HG03064 (cell line): ENCODE data around the gene WDR1.

ENCODE experiments used
- ATAC-seq: cut with Tn5 transposase; IDR thresholded peaks from one replicate; pipeline ENCODE4 v1.9.1; 2021; ENCODE audit warnings: low read depth; ENCODE audit not compliant: unreplicated experiment

WDR1 gene

GRCh38 chr4:10074767-10075105 is 41.9 kb downstream of the WDR1 start:
- no peak for ATAC-seq

DNA sequence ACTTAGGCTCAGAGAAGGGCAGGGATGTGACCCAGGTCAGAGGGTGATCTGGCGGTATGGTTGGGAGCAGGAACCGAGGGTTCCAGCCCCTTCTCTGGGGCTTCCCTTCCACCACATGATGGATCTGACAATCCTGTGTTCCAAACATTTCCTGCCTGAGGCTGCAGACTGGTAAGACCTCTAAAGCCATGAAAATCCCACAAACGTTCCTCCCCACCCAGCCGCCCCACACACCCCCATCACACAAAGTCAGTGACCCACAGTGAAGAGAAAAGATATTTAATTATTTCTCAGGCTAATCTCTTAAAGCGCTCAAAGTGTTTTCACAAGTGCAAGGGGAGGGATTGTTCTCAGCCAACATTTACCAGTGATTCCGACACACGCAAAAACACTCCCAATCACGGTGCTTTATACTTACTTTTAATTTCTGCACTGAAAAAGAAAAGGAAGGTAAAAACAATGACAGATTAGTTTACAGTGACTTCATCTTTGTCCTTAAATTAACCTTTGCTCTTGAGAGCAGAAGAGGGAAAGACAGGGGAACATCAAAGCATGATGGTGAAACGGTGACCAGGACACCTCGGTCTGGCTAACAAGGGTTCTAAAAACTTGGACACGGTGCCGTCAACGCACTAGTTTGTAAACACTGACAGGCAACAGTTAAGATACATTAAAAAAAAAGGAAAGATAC is 42.4 kb downstream of the WDR1 start:
- no peak for ATAC-seq

GRCh38 chr4:10072420-10073017 is 44.1 kb downstream of the WDR1 start:
- no peak for ATAC-seq

DNA sequence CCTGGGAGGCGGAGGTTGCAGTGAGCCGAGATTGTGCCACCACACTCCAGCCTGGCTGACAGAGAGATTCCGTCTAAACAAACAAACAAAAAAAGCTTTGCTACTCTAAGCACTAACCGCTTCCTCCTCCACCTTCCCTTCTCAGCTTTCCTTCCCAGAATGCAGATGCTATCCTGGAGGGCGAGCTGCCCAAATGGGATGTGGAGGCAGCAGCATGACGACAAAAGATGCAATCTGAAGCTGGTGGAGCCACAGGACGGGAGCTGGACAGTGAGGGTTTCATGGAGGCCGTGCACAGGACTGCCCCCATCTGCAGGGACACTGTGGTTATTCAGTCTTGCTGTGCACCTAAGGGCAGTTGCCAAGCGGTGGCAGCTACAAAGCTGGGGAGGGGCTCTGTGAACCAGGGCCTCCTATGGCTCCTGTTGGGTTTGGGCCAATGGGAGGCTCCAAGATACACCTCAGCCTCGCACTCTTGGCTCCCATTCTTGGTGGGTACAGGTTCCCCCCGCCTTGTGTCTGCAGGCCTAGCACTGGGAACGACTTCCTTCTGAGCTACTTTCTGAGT is 47.4 kb downstream of the WDR1 start:
- ATAC-seq: no peak

GRCh38 chr4:10066670-10067651 is 49.6 kb downstream of the WDR1 start:
- no peak for ATAC-seq

DNA sequence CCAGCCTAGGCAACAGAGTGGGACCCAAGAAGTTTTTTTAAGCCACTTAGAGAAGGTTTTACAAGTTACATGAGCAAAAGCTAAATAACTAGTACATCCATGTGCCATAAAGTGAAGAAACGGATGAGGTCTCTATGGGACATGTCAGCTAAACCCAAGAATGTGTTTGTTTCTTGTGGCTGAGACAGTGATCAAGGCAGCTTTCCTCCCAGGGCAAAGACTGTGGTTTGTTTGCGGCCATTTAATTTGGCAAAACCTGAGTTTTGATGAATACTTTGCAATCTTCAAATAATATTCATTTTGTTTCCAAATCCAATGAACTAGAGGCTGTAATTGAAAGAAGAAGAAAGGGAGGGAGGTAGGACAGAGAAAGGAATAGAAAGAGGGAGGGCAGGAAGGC is 50.4 kb downstream of the WDR1 start:
- ATAC-seq: no peak

- ATAC-seq: no peak
These were observed 52.9 kb downstream of the WDR1 start for GRCh38 chr4:10063544-10064300.

DNA sequence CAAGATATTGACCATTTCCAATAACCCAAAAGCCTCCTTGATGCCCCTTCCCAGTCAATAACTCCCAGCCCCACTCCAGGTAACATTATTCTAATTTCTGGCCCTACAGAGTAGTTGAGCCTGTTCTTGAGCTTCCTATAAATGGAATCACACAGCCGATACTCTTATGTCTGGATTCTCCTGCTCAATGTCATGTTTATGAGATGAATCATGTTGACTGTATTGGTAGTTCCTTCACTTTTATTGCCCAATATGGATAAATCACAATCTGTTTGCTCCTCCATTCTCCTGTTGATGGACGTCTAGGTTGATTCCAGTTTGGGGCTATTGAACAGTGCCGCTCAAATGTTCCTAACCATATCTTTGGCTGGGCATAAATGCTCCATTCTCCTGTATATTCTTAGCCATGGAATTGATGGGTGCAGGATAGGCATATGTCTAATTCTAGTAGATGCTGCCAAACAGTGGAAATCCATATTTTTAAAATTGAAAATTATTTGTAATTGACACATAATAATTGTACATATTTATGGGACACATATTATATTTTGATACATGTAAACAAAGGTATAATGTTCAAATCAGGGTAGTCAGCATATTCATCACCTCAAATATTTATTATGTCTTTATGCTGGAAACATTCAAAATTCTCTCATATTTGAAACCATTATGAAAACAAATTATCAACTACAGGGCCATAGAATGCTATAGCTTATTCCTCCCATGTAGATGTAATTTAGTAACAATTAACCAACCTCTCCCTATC is 54.8 kb downstream of the WDR1 start:
- no peak for ATAC-seq

GRCh38 chr4:10058371-10058770 is 58.2 kb downstream of the WDR1 start:
- ATAC-seq: no peak

- ATAC-seq: no peak
These were observed 59.6 kb downstream of the WDR1 start for GRCh38 chr4:10057023-10057395.

- no peak for ATAC-seq
These were observed 60.1 kb downstream of the WDR1 start for GRCh38 chr4:10056334-10057022.

DNA sequence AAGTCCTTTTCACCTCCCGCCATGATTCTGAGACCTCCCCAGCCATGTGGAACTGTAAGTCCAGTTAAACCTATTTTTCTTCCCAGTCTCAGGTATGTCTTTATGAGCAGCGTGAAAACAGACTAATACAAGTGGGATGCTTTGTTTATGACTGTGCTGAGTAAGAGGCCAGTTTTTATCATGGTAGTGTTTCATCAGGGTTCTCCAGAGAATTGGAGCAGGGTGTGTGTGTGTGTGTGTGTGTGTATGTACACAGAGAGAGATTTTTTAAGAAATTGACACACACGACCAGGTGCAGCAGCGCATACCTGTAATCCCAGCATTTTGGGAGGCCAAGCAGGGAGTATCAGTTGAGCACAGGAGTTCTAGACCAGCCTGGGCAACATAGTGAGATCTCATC is 60.7 kb downstream of the WDR1 start:
- no peak for ATAC-seq

DNA sequence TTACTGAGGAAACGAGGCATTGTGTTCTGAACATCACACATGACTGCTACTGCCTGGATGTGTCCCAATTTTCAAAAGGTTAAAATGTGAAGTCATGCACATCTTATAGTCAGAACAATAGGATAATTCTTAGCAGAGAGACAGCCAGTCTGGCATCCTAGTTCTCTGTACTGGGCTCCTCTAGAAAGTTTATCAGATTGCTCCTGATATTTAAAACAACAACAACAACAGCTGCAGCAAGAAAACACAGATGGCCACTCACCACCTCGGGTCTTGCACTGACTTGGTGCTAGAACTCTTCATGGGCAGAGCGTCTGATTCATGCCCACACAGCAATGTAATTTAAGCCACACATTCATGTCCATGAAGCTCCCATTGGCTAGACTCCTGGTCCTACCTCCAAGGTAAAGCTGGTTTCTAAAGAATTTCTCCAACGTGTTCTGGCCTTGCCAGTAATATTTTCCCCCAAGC is 62.0 kb downstream of the WDR1 start:
- no peak for ATAC-seq

DNA sequence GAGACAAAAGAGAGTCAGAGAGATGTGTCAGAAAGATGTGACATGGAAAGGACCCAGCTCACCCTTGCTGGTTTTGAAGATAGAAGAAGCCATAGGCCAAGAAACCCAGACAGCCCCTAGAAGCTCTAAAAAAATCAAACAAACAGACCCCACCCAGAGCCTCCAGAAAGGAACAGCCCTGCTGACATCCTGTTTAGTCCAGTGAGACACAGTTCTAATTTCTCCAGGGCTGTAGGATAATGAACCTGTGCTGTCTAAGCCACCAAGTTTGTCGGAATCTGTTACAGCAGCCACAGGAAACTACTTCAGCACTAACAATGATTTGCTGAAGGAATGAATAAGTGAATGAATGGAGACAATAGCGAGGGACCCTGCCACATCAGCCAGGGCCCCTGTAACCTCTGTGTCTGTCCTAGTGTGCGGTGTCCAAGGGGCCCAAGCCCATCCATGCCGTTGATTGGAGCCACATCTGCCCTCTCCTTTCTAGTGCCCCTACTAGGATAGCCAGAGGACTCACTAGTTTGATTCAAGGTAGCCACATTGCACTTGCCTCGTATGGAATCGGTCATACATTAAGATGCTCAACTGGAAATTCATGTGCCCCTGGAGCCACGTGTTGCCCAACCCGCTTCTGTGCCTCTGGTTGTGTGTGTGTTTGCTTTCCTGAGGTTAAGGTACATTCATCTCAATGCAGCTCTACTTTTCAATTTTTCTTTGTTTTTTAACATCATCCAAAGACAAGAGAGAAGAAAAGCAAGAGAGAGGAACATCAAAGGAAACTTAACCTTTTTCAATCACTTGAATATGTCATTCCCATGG is 62.8 kb downstream of the WDR1 start:
- no peak for ATAC-seq

DNA sequence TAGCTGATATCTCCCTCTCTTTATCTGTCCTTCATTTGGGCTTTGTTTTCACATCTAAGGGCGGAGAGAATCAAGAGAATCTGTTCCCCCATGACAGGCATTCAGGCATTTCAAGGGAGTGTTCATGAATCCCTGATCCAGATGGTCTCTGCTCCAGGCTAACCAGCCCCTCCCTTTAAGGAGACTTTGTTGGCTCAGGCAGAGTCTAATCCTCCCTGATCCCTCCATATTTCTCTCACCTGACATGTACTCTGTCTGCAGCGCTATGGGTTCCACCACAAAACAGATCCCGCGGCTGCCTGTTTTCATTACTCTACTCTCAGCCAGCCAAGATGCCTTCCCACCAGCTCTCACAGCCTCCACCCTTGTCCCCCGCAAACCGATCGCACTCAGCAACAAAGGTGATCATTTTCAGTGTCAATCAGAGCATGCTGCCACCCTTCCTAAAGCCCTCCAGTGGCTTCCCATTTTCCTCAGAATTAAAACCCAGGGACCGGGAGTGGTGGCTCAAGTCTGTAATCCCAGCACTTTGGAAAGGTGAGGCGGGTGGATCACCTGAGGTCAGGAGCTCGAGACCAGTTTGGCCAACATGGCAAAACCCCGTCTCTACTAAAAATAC is 65.0 kb downstream of the WDR1 start:
- no peak for ATAC-seq

DNA sequence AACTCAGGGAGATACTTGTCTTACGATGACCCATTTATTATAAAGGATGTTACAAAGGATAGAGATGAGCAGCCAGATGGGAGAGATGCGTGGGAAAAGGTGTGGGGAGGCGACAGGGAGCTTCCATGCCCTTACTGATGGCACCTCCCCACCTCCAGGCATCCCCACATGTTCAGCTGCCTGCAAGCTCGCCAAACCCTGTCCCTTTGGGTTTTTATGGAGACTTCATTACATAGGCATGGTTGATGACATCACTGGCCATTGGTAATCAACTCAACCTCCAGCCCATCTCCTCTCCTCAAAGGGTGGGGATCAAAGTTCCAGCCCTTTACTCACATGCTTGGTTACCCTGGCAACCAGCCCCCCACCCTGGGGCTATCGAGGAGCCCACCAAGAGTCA is 65.9 kb downstream of the WDR1 start:
- ATAC-seq: no peak

DNA sequence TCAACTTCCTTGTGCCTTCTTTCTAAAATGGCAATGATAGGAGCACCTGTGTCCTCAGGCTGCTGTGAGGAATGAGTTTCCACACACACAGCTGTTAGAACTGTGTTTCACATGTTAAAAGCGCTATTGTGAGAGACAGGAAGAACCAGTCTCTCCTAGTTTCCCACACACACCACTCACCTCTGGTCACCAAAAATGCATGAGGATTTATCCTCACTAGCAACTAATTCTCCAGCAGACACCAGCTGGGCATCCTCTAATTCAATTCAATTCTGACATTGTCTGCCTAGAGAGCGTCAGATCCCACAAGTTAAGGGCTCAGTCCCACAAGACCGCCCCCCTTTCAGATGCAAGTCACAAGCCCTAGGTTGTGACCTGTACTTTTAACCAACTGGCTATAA is 66.3 kb downstream of the WDR1 start:
- ATAC-seq: no peak
